ENCODE data around the gene RECQL5.

- TF ChIP-seq, protein P1, sequence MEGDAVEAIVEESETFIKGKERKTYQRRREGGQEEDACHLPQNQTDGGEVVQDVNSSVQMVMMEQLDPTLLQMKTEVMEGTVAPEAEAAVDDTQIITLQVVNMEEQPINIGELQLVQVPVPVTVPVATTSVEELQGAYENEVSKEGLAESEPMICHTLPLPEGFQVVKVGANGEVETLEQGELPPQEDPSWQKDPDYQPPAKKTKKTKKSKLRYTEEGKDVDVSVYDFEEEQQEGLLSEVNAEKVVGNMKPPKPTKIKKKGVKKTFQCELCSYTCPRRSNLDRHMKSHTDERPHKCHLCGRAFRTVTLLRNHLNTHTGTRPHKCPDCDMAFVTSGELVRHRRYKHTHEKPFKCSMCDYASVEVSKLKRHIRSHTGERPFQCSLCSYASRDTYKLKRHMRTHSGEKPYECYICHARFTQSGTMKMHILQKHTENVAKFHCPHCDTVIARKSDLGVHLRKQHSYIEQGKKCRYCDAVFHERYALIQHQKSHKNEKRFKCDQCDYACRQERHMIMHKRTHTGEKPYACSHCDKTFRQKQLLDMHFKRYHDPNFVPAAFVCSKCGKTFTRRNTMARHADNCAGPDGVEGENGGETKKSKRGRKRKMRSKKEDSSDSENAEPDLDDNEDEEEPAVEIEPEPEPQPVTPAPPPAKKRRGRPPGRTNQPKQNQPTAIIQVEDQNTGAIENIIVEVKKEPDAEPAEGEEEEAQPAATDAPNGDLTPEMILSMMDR (IDR thresholded peaks at IDR 0.05): no peak
- no peak for TF ChIP-seq POLR2A (IDR thresholded peaks at IDR 0.05)
Measured at GRCh38 chr17:75673487-75673886, 6.5 kb upstream of the RECQL5 start.
